Measurements from ENCODE around the gene COG2. TPM values are rescaled to one million over a fixed set of nuclear protein-coding genes. Genes with fewer than 3 reads are reported as not detected.

COG2 gene
- total and polyA plus RNA-seq, 7 experiments from 2014 or later = 21.6 to 47.5 (median 35.3) TPM

DNA sequence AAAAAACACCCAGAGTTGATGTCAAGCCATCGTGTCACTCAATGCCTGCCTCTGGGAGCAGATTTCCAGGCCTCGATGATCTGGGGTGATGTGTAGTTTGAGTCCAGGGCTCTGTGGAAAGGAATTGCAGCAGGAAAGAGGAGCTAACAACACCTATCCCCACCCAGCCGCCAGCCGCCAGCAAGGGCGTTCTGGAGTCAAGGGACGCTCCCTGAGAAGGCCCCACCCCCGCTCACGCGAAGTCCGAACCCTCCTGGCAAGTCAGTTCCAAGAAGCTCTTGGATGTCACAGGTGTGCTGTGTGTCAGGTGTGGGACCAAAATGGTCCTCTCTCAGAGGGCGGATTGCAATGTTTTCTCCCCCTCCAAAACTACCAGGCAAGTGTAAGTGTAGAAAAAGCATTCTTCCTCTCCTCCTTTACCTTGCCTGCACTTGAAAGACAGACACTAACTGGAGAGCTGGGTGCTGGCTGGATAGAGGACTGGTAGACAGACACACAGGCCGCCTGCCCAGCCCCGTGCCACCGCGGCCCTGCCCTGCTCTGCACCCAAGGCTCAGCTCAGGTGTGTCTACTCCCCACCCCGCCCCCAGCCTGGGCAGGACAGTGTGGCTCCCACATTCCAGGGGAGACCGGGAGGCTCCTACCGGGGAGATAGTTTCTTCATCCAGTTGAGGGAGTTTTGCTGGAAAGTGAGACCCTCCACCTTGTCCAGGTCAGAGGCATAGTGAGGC is 63.2 kb downstream of the COG2 start:
- intact Hi-C loops (cut with micrococcal nuclease) = no loop called here
- Histone ChIP-seq H3K36me3 (ENCODE audit: control insufficient read depth in 2 of 3, insufficient read depth in 3 of 3, low read length in 3 of 3) (no peaks in the 10 kb centered on the region), H3K9me3 (ENCODE audit: control insufficient read depth in 2 of 3, low read length in 3 of 3) (no peaks in the 10 kb centered on the region), H3K27me3 (ENCODE audit: control insufficient read depth in 2 of 2, insufficient read depth in 2 of 2, low read length in 2 of 2) (no peaks in the 10 kb centered on the region), H3K4me3 (ENCODE audit: low read length) (no peak overlapping the region), H3K27ac (ENCODE audit: low read depth, low read length) (no peak overlapping the region), H3K4me1 (ENCODE audit: control insufficient read depth in 2 of 2, insufficient read depth in 2 of 2, low read length in 2 of 2) (no peaks in the 10 kb centered on the region)
- ChIA-PET CTCF (no interaction called here), POLR2A (no interaction called here)
- H3K27ac Mint-ChIP-seq = no peak overlapping the region
- ATAC-seq (no peak), DNase-seq (no peak)
- H3K4me1 Mint-ChIP-seq = peaks cover 0 to 7% (median 0%) of the 10 kb centered on the region in 7 donors
- H3K4me3 Mint-ChIP-seq = no peak overlapping the region
- no peaks in the 10 kb centered on the region for H3K36me3 Mint-ChIP-seq
- peaks cover 0 to 13% (median 5%) of the 10 kb centered on the region in 5 donors for H3K27me3 Mint-ChIP-seq
- H3K9me3 Mint-ChIP-seq = peaks cover 0 to 3% (median 0%) of the 10 kb centered on the region in 11 donors

GRCh38 chr1:230706020-230706699 is 63.9 kb downstream of the COG2 start:
- no peaks in the 10 kb centered on the region for H3K9me3 ChIP-seq (ENCODE audit: control insufficient read depth in 2 of 3, low read length in 3 of 3)
- ChIA-PET POLR2A (no interaction called here), CTCF (no interaction called here)
- no peak overlapping the region for H3K27ac ChIP-seq (ENCODE audit: low read depth, low read length)
- DNase-seq (no peak), ATAC-seq (no peak)
- H3K27me3 ChIP-seq (ENCODE audit: control insufficient read depth in 2 of 2, insufficient read depth in 2 of 2, low read length in 2 of 2) = no peaks in the 10 kb centered on the region
- H3K9me3 Mint-ChIP-seq = peaks cover 0 to 3% (median 0%) of the 10 kb centered on the region in 11 donors
- H3K36me3 ChIP-seq (ENCODE audit: control insufficient read depth in 2 of 3, insufficient read depth in 3 of 3, low read length in 3 of 3) = no peaks in the 10 kb centered on the region
- H3K4me1 ChIP-seq (ENCODE audit: control insufficient read depth in 2 of 2, insufficient read depth in 2 of 2, low read length in 2 of 2) = no peaks in the 10 kb centered on the region
- peaks cover 0 to 7% (median 0%) of the 10 kb centered on the region in 7 donors for H3K4me1 Mint-ChIP-seq
- peaks cover 0 to 17% (median 5%) of the 10 kb centered on the region in 5 donors for H3K27me3 Mint-ChIP-seq
- intact Hi-C loops (cut with micrococcal nuclease) = no loop called here
- H3K36me3 Mint-ChIP-seq = no peaks in the 10 kb centered on the region
- H3K4me3 Mint-ChIP-seq = no peak overlapping the region
- H3K4me3 ChIP-seq (ENCODE audit: low read length) = no peak overlapping the region
- H3K27ac Mint-ChIP-seq = no peak overlapping the region

DNA sequence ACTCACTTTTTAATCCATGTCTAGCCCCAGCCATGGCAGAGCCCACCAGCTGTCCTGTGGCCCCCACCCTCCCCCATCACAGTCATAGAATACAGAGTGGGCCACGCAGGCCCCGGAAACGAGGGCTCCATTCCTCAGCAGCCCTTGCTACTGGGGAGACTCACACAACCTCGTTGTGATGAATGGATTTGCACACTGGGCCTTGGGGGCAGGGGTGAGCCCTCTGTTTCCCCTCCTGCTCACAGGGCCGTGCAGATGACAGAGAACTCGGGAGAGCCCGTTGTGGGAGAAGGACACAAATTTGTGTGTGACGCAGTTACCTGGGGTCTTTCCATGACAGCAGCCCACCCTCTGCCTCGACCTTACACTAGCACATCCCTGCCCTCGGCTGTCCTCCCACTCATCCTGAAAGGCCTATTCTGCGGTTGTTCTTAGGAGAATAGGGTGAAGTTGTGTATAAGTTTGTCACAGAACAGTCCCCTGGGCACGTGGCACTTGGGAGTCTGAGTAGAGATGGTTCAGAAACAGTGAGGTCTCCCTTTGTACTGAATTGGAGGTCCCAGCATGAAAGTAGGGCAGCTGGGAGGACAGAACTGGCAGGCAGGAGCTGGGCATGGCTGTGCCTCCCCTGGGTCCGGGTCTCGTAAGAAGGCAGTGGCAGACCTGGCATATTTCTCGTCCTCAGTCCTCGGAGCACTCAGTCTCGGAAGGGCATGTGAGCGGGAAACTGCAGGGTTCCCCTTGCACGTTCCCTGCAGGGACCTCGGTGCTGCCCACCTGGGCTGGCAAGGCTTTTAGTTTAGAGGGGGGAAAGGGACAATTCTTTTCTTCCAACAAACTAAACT is 64.8 kb downstream of the COG2 start:
- no peaks in the 10 kb centered on the region for H3K4me1 ChIP-seq (ENCODE audit: control insufficient read depth in 2 of 2, insufficient read depth in 2 of 2, low read length in 2 of 2)
- H3K9me3 ChIP-seq (ENCODE audit: control insufficient read depth in 2 of 3, low read length in 3 of 3) = no peaks in the 10 kb centered on the region
- H3K27ac ChIP-seq (ENCODE audit: low read depth, low read length) = no peak overlapping the region
- H3K27me3 Mint-ChIP-seq = peaks cover 0 to 17% (median 0%) of the 10 kb centered on the region in 5 donors
- H3K27me3 ChIP-seq (ENCODE audit: control insufficient read depth in 2 of 2, insufficient read depth in 2 of 2, low read length in 2 of 2) = no peaks in the 10 kb centered on the region
- no peak overlapping the region for H3K4me3 Mint-ChIP-seq
- ChIA-PET POLR2A (no interaction called here), CTCF (no interaction called here)
- no peaks in the 10 kb centered on the region for H3K36me3 Mint-ChIP-seq
- no peak overlapping the region for H3K27ac Mint-ChIP-seq
- ATAC-seq (no peak), DNase-seq (no peak)
- H3K4me3 ChIP-seq (ENCODE audit: low read length) = no peak overlapping the region
- H3K36me3 ChIP-seq (ENCODE audit: control insufficient read depth in 2 of 3, insufficient read depth in 3 of 3, low read length in 3 of 3) = no peaks in the 10 kb centered on the region
- H3K9me3 Mint-ChIP-seq = peaks cover 0 to 3% (median 0%) of the 10 kb centered on the region in 11 donors
- H3K4me1 Mint-ChIP-seq = peaks cover 0 to 7% (median 0%) of the 10 kb centered on the region in 7 donors
- intact Hi-C loops (cut with micrococcal nuclease) = no loop called here

- ChIA-PET CTCF (no interaction called here), POLR2A (no interaction called here)
- Mint-ChIP-seq H3K27me3 (peaks cover 0 to 21% (median 3%) of the 10 kb centered on the region in 5 donors), H3K4me1 (peaks cover 0 to 7% (median 0%) of the 10 kb centered on the region in 7 donors), H3K4me3 (no peak overlapping the region), H3K9me3 (peaks cover 0 to 3% (median 0%) of the 10 kb centered on the region in 11 donors), H3K36me3 (no peaks in the 10 kb centered on the region), H3K27ac (no peak overlapping the region)
- Histone ChIP-seq H3K36me3 (ENCODE audit: control insufficient read depth in 2 of 3, insufficient read depth in 3 of 3, low read length in 3 of 3) (no peaks in the 10 kb centered on the region), H3K4me1 (ENCODE audit: control insufficient read depth in 2 of 2, insufficient read depth in 2 of 2, low read length in 2 of 2) (no peaks in the 10 kb centered on the region), H3K9me3 (ENCODE audit: control insufficient read depth in 2 of 3, low read length in 3 of 3) (no peaks in the 10 kb centered on the region), H3K27ac (ENCODE audit: low read depth, low read length) (no peak overlapping the region), H3K4me3 (ENCODE audit: low read length) (no peak overlapping the region), H3K27me3 (ENCODE audit: control insufficient read depth in 2 of 2, insufficient read depth in 2 of 2, low read length in 2 of 2) (no peaks in the 10 kb centered on the region)
- DNase-seq (no peak), ATAC-seq (no peak)
- intact Hi-C loops (cut with micrococcal nuclease) = no loop called here
These were observed 65.7 kb downstream of the COG2 start for GRCh38 chr1:230707732-230708630.

DNA sequence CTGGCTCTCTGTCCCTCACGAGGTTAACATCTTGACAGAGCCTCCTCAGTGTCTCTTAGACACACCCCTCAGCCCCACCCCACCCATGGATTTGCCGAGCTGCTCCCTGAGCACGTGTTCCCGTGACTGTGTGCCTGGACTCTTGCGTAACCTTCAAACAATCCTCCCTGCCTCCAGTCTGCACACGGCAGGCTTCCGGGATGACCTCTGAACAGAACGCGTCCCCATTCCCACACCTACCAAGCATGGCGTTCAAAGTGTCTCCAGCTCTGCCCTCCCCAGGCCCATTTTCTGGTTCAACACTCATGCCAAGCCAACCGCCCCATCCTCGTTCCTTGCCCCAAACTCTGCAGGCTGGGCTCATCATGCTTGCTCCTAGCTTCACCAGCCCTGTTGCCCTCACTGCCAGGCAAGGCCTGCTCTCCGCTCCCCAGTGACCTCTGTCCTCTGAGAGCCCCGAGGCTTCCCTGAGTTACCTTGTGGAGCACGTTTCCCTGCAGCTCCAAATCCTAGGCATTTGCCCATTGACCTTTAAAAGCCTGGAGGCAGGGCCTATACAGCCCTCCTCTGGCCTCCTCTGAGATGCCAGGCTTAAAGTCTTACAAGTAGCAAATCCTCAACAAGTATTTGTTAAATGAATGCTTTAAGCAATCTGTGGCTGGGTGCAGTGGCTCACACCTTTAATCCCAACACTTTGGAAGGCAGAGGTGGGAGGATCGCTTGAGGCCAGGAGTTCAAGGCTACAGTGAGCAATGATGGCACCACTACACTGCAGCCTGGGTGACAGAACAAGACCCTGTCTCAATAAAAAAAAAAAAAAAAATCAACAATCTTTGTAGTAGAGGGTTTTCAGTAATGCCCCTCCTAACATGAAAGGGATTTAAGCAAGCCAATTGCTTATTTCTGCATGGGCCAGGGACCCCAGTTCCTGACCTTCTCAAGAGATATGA is 66.6 kb downstream of the COG2 start:
- no peak overlapping the region for H3K4me3 ChIP-seq (ENCODE audit: low read length)
- Mint-ChIP-seq H3K27ac (no peak overlapping the region), H3K27me3 (peaks cover 0 to 23% (median 7%) of the 10 kb centered on the region in 5 donors), H3K4me1 (peaks cover 0 to 7% (median 0%) of the 10 kb centered on the region in 7 donors), H3K4me3 (no peak overlapping the region), H3K9me3 (peaks cover 0 to 3% (median 0%) of the 10 kb centered on the region in 11 donors), H3K36me3 (no peaks in the 10 kb centered on the region)
- intact Hi-C loops (cut with micrococcal nuclease) = no loop called here
- H3K36me3 ChIP-seq (ENCODE audit: control insufficient read depth in 2 of 3, insufficient read depth in 3 of 3, low read length in 3 of 3) = no peaks in the 10 kb centered on the region
- DNase-seq = no peak
- H3K9me3 ChIP-seq (ENCODE audit: control insufficient read depth in 2 of 3, low read length in 3 of 3) = no peaks in the 10 kb centered on the region
- H3K27ac ChIP-seq (ENCODE audit: low read depth, low read length) = no peak overlapping the region
- no peak for ATAC-seq
- POLR2A ChIA-PET = no interaction called here
- H3K27me3 ChIP-seq (ENCODE audit: control insufficient read depth in 2 of 2, insufficient read depth in 2 of 2, low read length in 2 of 2) = no peaks in the 10 kb centered on the region
- CTCF ChIA-PET = no interaction called here
- no peaks in the 10 kb centered on the region for H3K4me1 ChIP-seq (ENCODE audit: control insufficient read depth in 2 of 2, insufficient read depth in 2 of 2, low read length in 2 of 2)
